Central memory CD4-positive, alpha-beta T cell (primary cell): ENCODE results near the gene ALLC.
A peak's percentile ranks its signal among the peaks of the same experiment; 100 is the strongest.
"Not testable (repeated sequence)": the region's sequence is repeated elsewhere in the genome, so short reads cannot be mapped to it uniquely, and the experiment has no call there.

Experiments
- DNase-seq: peaks from one replicate; pipeline ENCODE4 v3.0.0; 2022
- total RNA-seq, 3 experiments: gene quantifications; one replicate each; lab custom pipeline; 2026; lab: John Stamatoyannopoulos, UW

Gene ALLC
- total RNA-seq: 0 reads per million in 3 experiments

GRCh38 chr2:3657881-3658280 lies at the start of gene ALLC:
Gene ALLC (plus strand): TSS chr2:3658200. CDS start chr2:3671158, 12,958 bp downstream.
- DNase-seq: no peak

- DNase-seq: no peak
These were observed 49.4 kb upstream of the ALLC start for GRCh38 chr2:3608373-3609278.

GRCh38 chr2:3609279-3609673 lies 48.7 kb upstream of the ALLC start:
- DNase-seq: peak; percentile 35

GRCh38 chr2:3610415-3610814 lies 47.6 kb upstream of the ALLC start:
- no peak for DNase-seq

GRCh38 chr2:3610881-3611505 lies 47.0 kb upstream of the ALLC start:
- DNase-seq: no peak

- DNase-seq: no peak
These were observed 46.4 kb upstream of the ALLC start for GRCh38 chr2:3611589-3611988.

- DNase-seq: no peak
These were observed 45.1 kb upstream of the ALLC start for GRCh38 chr2:3612639-3613523.

GRCh38 chr2:3613524-3613905 lies 44.5 kb upstream of the ALLC start:
- DNase-seq: no peak

- DNase-seq: not testable (repeated sequence)
These were observed 43.3 kb upstream of the ALLC start for GRCh38 chr2:3614743-3615142.

- DNase-seq: not testable (repeated sequence)
These were observed 42.3 kb upstream of the ALLC start for GRCh38 chr2:3615541-3616200.

GRCh38 chr2:3616435-3617197 lies 41.4 kb upstream of the ALLC start:
- not testable (repeated sequence) for DNase-seq

GRCh38 chr2:3617198-3617890 lies 40.7 kb upstream of the ALLC start:
- DNase-seq: no peak

GRCh38 chr2:3618367-3618766 lies 39.6 kb upstream of the ALLC start:
- no peak for DNase-seq

GRCh38 chr2:3619033-3619432 lies 39.0 kb upstream of the ALLC start:
- DNase-seq: no peak

GRCh38 chr2:3619661-3620060 lies 38.3 kb upstream of the ALLC start:
- DNase-seq: not testable (repeated sequence)

- DNase-seq: no peak
These were observed 37.2 kb upstream of the ALLC start for GRCh38 chr2:3620834-3621233.

GRCh38 chr2:3622967-3623366 lies 35.0 kb upstream of the ALLC start:
- no peak for DNase-seq

GRCh38 chr2:3624059-3624794 lies 33.8 kb upstream of the ALLC start:
- no peak for DNase-seq

- no peak for DNase-seq
These were observed 32.8 kb upstream of the ALLC start for GRCh38 chr2:3625186-3625585.

- no peak for DNase-seq
These were observed 31.7 kb upstream of the ALLC start for GRCh38 chr2:3626118-3626811.
